Measurements from ENCODE around the gene ZNF76. TPM values are rescaled to one million over a fixed set of nuclear protein-coding genes. Genes with fewer than 3 reads are reported as not detected.

Gene ZNF76
- total and polyA plus RNA-seq, 9 of the 15 experiments (the other 6 are each of a cell fraction or from before 2014, with no cell fraction given): 1.2 to 17.8 (median 10.7) TPM

- TF ChIP-seq CC2D1A (IDR thresholded peaks at IDR 0.05) (no peak), TCF15 (CRISPR knock-in tag; IDR thresholded peaks at IDR 0.05) (no peak), ZKSCAN8 (CRISPR knock-in tag; IDR thresholded peaks at IDR 0.05) (no peak), ESRRA (IDR thresholded peaks at IDR 0.05; ENCODE audit: borderline replicate concordance, low read depth) (0 out of 2 replicates have a peak, but pooled peaks have one; percentile 12), ZNF444 (CRISPR knock-in tag; IDR thresholded peaks at IDR 0.05) (no peak), PHB2 (IDR thresholded peaks at IDR 0.05; ENCODE audit: low read depth) (no peak; the same call in none of the 2 replicates), TSC22D4 (tag; IDR thresholded peaks at IDR 0.05) (no peak), CCAR2 (IDR thresholded peaks at IDR 0.05; ENCODE audit: low read depth, low read length) (no peak), CHD4 (IDR thresholded peaks at IDR 0.05; ENCODE audit: insufficient read depth, insufficient replicate concordance, low read depth, low read length, poor library complexity, severe bottlenecking) (no peak), GTF3C2 (IDR thresholded peaks at IDR 0.05; ENCODE audit: borderline replicate concordance, extremely low read depth, insufficient read length) (no peak), ZNF431 (CRISPR knock-in tag; IDR thresholded peaks at IDR 0.05) (no peak; the same call in 1 of the 2 replicates), RAD21 (CRISPR knock-in tag; conservative IDR thresholded peaks at IDR 0.05 in 1 of 2, IDR thresholded peaks at IDR 0.05 in 1 of 2) (peak in 1 of 2 experiments; percentile 11; a peak in 2 of 4 replicates), ZNF668 (CRISPR knock-in tag; IDR thresholded peaks at IDR 0.05) (0 out of 2 replicates have a peak, but pooled peaks have one; percentile 14), CTCF (IDR thresholded peaks at IDR 0.05 in 2 of 3, conservative IDR thresholded peaks at IDR 0.05 in 1 of 3; ENCODE audit: insufficient read depth in 2 of 3, low read depth in 1 of 3, low read length in 3 of 3) (no peak), ZBED1 (IDR thresholded peaks at IDR 0.05) (0 out of 2 replicates have a peak, but pooled peaks have one; percentile 27), CREB3L1 (IDR thresholded peaks at IDR 0.05; ENCODE audit: borderline replicate concordance, low read depth) (0 out of 2 replicates have a peak, but pooled peaks have one; percentile 26), SFPQ (IDR thresholded peaks at IDR 0.05; ENCODE audit: low read depth, low read length) (no peak)
Measured at GRCh38 chr6:35343092-35343834, 83.7 kb downstream of the ZNF76 start (continued).

All from K562 (cell line).